Nephron progenitor cell (in vitro differentiated cells): Measurements from ENCODE around the gene DHRS12.

Source experiments
- DNase-seq: peaks from one replicate; pipeline ENCODE4 v3.0.0; 2021
- H3K27ac Mint-ChIP-seq: 2 replicates; pipeline ENCODE4 v1.8.0; 2021; ENCODE audit warnings: mild to moderate bottlenecking, moderate library complexity, mixed read lengths
- H3K27me3 Mint-ChIP-seq: 2 replicates; pipeline ENCODE4 v1.8.0; 2021; ENCODE audit warnings: mild to moderate bottlenecking, low read depth, mixed read lengths; ENCODE audit not compliant: poor library complexity
- H3K36me3 Mint-ChIP-seq: 2 replicates; pipeline ENCODE4 v1.8.0; 2021; ENCODE audit warnings: low read depth, mixed read lengths
- H3K4me1 Mint-ChIP-seq: 2 replicates; pipeline ENCODE4 v1.8.0; 2021; ENCODE audit warnings: mixed read lengths
- H3K4me3 Mint-ChIP-seq: 2 replicates; pipeline ENCODE4 v1.8.0; 2021; ENCODE audit warnings: mild to moderate bottlenecking, moderate library complexity, mixed read lengths
- H3K9me3 Mint-ChIP-seq: 2 replicates; pipeline ENCODE4 v1.8.0; 2021; ENCODE audit warnings: mild to moderate bottlenecking, moderate library complexity, mixed read lengths
- TF ChIP-seq, protein P1 (sequence below): fragments of 200-600 bp; sonication (generic); IDR thresholded peaks from 2 replicates; pipeline ENCODE4 v1.5.0; 2021; ENCODE audit warnings: antibody characterized with exemption

Gene DHRS12

DNA sequence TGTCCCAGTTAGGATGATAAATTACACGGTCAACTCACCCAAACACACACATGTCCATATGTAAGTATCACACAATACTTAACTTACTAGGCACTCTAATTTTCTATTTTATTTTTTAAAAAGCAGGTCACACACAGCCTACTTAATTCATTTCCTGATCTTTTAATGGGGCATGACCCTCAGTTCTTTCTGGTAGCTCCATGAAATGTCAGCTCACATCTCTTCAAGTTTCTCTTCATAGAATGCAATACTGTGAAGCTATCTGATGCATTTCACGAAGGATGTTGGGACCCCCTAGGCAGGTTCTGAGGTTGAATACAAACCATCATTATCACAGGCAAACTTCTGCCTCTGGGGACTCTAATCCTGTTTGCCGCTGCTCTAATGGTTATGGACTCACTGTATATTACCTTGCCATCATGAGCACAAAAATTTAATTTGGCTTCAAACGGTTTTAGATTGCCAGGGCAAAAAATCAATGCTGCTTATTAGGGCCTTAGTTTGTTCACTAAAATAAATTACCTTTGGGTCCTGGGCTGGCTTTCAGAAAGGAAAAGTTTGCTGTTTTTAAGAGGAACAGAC, 16.1 kb upstream of the DHRS12 start:
- H3K27me3 Mint-ChIP-seq, result peaks cover 30% of the 10 kb centered on the region
- TF ChIP-seq, protein P1, sequence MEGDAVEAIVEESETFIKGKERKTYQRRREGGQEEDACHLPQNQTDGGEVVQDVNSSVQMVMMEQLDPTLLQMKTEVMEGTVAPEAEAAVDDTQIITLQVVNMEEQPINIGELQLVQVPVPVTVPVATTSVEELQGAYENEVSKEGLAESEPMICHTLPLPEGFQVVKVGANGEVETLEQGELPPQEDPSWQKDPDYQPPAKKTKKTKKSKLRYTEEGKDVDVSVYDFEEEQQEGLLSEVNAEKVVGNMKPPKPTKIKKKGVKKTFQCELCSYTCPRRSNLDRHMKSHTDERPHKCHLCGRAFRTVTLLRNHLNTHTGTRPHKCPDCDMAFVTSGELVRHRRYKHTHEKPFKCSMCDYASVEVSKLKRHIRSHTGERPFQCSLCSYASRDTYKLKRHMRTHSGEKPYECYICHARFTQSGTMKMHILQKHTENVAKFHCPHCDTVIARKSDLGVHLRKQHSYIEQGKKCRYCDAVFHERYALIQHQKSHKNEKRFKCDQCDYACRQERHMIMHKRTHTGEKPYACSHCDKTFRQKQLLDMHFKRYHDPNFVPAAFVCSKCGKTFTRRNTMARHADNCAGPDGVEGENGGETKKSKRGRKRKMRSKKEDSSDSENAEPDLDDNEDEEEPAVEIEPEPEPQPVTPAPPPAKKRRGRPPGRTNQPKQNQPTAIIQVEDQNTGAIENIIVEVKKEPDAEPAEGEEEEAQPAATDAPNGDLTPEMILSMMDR, result no peak
- no peaks in the 10 kb centered on the region for H3K9me3 Mint-ChIP-seq
- H3K27ac Mint-ChIP-seq, result no peak overlapping the region
- H3K36me3 Mint-ChIP-seq, result no peaks in the 10 kb centered on the region
- no peak overlapping the region for H3K4me3 Mint-ChIP-seq
- peaks cover 22% of the 10 kb centered on the region for H3K4me1 Mint-ChIP-seq
- DNase-seq, result no peak

DNA sequence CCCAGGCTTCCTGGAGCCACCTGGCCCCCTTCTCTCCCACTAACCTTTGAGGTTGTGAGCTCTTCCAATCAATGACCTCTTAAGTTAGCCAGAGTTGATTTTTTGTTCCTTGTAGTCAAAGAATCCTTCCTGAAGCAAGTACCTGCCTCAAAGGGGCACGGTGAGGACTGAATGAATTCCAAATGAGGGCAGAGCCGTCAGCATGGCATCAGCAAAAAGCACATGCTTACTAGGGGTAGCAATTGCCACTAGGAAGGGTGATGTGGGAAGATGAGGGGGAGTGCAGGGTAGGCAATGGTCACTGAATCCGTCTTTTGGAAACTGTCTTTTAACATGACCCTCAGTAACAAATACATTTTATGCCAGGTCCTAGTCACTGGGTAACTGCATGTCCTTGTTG, 15.6 kb upstream of the DHRS12 start:
- no peak overlapping the region for H3K27ac Mint-ChIP-seq
- H3K9me3 Mint-ChIP-seq, result no peaks in the 10 kb centered on the region
- peaks cover 27% of the 10 kb centered on the region for H3K4me1 Mint-ChIP-seq
- no peak for DNase-seq
- TF ChIP-seq, protein P1, result no peak
- peaks cover 33% of the 10 kb centered on the region for H3K27me3 Mint-ChIP-seq
- H3K36me3 Mint-ChIP-seq, result no peaks in the 10 kb centered on the region
- H3K4me3 Mint-ChIP-seq, result no peak overlapping the region

DNA sequence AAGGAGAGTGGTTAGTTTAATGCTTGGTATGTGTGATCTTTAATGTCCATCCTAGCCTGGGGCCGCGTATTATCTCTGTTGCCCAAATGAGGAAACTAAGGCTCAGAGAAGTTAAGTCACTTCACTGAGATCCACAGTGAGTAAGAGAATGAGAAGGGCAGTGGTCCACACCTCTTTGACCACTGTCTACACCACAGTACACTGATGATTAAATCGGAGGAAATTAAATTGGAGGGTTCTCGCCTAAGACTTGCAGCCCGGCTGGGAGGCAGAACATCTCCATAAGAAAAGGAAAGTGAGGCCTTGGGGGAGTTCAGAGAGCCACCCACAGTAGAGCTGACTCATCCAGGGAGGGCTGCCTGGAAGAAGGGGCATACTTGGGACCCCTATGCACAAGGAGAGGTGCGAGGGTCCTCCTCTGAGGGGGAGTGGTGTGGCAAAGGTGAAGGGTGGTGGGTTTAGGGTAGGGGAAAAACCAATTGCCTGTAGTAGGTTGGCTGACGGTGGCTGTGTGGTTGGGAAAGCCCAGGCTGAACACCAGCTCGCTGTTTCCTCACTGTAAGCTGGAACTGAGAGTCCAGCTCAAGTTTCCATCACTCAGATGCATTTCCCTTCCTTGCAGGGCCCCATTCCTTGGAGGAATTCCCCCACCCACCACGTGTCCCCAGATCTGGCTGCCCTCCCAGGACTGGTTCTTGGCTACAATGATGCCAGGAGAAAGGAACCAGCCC, 15.0 kb upstream of the DHRS12 start:
- H3K9me3 Mint-ChIP-seq, result no peaks in the 10 kb centered on the region
- no peak overlapping the region for H3K4me3 Mint-ChIP-seq
- H3K4me1 Mint-ChIP-seq, result peaks cover 27% of the 10 kb centered on the region
- TF ChIP-seq, protein P1, result no peak
- peaks cover 33% of the 10 kb centered on the region for H3K27me3 Mint-ChIP-seq
- H3K36me3 Mint-ChIP-seq, result no peaks in the 10 kb centered on the region
- no peak for DNase-seq
- H3K27ac Mint-ChIP-seq, result peak overlapping the region; percentile 33

DNA sequence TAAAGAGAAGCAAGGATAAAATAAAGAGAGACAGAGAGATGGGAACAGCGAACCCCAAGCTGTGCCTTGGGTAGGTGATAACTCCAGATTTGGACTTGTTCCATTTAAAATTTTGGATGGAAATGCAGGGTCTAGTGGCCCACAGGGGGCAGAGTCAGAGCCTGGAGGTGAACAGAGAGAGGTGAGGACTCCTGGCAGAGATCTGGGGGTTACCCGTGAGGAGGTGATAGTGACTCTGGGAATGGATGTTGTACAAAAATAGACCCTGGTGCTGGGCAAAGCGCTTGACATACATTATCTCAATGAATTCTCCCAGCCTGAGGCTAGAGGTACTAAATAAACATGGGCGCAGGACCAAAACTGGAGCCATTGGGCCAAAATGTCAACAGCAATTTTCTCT, 14.3 kb upstream of the DHRS12 start:
- H3K9me3 Mint-ChIP-seq, result no peaks in the 10 kb centered on the region
- no peak overlapping the region for H3K27ac Mint-ChIP-seq
- H3K4me1 Mint-ChIP-seq, result peaks cover 27% of the 10 kb centered on the region
- H3K4me3 Mint-ChIP-seq, result no peak overlapping the region
- peaks cover 33% of the 10 kb centered on the region for H3K27me3 Mint-ChIP-seq
- H3K36me3 Mint-ChIP-seq, result no peaks in the 10 kb centered on the region
- no peak for DNase-seq
- TF ChIP-seq, protein P1, result no peak

DNA sequence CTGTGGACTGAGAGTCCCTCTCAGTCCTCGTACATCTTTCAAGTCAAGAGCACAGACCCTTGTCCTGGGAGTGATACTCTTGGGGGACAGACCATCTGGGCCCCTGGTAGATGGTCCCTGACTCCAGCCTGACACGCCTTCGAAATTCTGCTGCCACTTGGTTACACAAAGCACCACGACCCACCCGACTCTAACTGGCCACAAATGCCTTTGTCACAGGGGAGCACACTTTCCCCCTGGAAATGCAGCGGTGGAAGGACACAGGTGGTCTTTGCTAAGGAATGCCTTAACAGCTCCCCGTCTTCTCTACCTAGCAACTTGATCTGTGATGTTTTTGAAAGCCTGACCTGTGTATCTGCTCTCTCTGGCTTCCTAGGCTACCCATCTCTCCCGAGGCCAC, 13.8 kb upstream of the DHRS12 start:
- TF ChIP-seq, protein P1, result no peak
- H3K4me1 Mint-ChIP-seq, result peaks cover 27% of the 10 kb centered on the region
- peaks cover 33% of the 10 kb centered on the region for H3K27me3 Mint-ChIP-seq
- no peak for DNase-seq
- H3K9me3 Mint-ChIP-seq, result no peaks in the 10 kb centered on the region
- H3K4me3 Mint-ChIP-seq, result no peak overlapping the region
- H3K27ac Mint-ChIP-seq, result no peak overlapping the region
- H3K36me3 Mint-ChIP-seq, result no peaks in the 10 kb centered on the region
